Melanocyte of skin (primary cell): Measurements from ENCODE around the gene PRDM7. TPM values are rescaled to one million over a fixed set of nuclear protein-coding genes. Genes with fewer than 3 reads are reported as not detected.

ENCODE experiments used
- total RNA-seq, 2 donors: library from RNA; depleted of rRNA; stranded (reverse); fragments of >200 nt; gene quantifications; 2 replicates each; pipeline ENCODE4 v1.2.3, GENCODE V29; 2012

PRDM7 gene
- total RNA-seq, result 10 to 100 TPM; 18.6 to 30.6 TPM

DNA sequence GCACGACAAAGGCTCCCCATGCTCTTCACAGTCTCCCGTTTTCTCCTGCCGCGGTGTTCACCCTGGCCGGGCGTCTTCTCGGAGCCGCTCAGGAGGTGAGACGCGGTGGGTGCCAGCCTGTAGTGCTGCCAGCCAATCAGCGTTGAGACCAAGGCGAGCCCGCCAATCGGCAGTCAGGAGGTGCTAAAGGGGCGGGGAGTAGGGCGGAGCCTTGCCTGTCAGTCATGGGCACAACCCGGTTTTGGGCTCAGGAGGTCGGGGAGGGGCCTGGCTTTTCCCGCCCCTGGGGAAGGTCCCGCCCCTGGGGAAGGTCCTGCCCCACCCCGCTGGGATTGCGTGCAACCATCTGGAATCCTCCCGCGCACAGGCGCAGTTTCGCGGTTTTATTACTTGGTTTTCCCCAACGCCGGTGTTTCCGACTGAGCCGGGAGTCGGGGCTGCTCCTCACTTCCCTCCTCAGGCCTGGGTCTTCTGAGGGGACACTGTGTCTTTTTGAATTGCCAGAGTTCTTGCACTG is at the start of gene PRDM7:
Gene PRDM7, minus strand, starts transcription at position 92 of the 517 bp plus-strand sequence. CDS start 1,421 bp downstream, outside the sequence.

GRCh38 chr16:90018652-90019542 is 58.2 kb downstream of the PRDM7 start, which contains the start of gene DBNDD1:
TSS of gene DBNDD1 (minus strand) at chr16:90019456. CDS start at chr16:90019341, 115 bp downstream.

Other genes starting within 250 kb of the PRDM7 start
- 10 to 100 TPM in 1 of 2 donors, 1 to 10 TPM in 1; 5.9 to 10.3 TPM for gene SPIRE2, start 248.9 kb downstream of the PRDM7 start, total RNA-seq
- 100 to 1,000 TPM; 164 to 166 TPM for gene TCF25, start 203.7 kb downstream of the PRDM7 start, total RNA-seq
- 10 to 100 TPM in 1 of 2 donors, 1 to 10 TPM in 1; 8.3 to 73.9 TPM for gene MC1R, start 158.5 kb downstream of the PRDM7 start, total RNA-seq
- 100 to 1,000 TPM; 126 to 473 TPM for gene TUBB3, start 154.0 kb downstream of the PRDM7 start, total RNA-seq
- 10 to 100 TPM; 58.9 to 71.6 TPM for gene DEF8, start 128.6 kb downstream of the PRDM7 start, total RNA-seq
- 10 to 100 TPM; 12.0 to 12.7 TPM for gene DBNDD1, start 57.9 kb downstream of the PRDM7 start, total RNA-seq